HepG2 (cell line): ENCODE results near the gene KIAA0825. TPM values are rescaled to one million over a fixed set of nuclear protein-coding genes. Genes with fewer than 3 reads are reported as not detected.

ENCODE experiments used
- FOXK2 ChIP-seq: fragments of 450-650 bp; IDR thresholded peaks from 2 replicates; pipeline ENCODE4 v1.6.1; 2016
- HOXA9 ChIP-seq: sonication (generic); formaldehyde crosslinking; IDR thresholded peaks from 2 replicates; pipeline ENCODE4 v1.8.1; 2022; ENCODE audit warnings: missing genetic modification reagents, mild to moderate bottlenecking, moderate library complexity, borderline replicate concordance
- ISL2 ChIP-seq: sonication (generic); formaldehyde crosslinking; IDR thresholded peaks from 2 replicates; pipeline ENCODE4 v1.5.0; 2020; ENCODE audit warnings: missing genetic modification reagents
- YY1 ChIP-seq: IDR thresholded peaks from 2 replicates; pipeline ENCODE4 v1.6.1; 2011; ENCODE audit warnings: low read length, low read depth, moderate library complexity, mild to moderate bottlenecking; ENCODE audit not compliant: insufficient read depth, insufficient replicate concordance
- ZNF652 ChIP-seq: IDR thresholded peaks from 2 replicates; pipeline ENCODE4 v1.6.1; 2016; ENCODE audit warnings: low read depth, borderline replicate concordance
- ZNF746 ChIP-seq: sonication (generic); formaldehyde crosslinking; IDR thresholded peaks from 2 replicates; pipeline ENCODE4 v1.8.0; 2022; ENCODE audit warnings: mild to moderate bottlenecking, missing genetic modification reagents
- ZNF891 ChIP-seq: sonication (generic); formaldehyde crosslinking; IDR thresholded peaks from 2 replicates; pipeline ENCODE4 v1.5.0; 2020; ENCODE audit warnings: mild to moderate bottlenecking, missing genetic modification reagents
- polyA plus RNA-seq, 8 experiments: library from polyadenylated mRNA; depleted of rRNA in 3 of 8; stranded (reverse) in 7 of 8; unstranded in 1 of 8; fragments of >200 nt; fragmentation: Illumina TruSeq in 4 of 8; extraction: Trizol in 4 of 8; gene quantifications; 2 replicates each; pipeline versions ENCODE4 v1.2.1 to v1.2.3, GENCODE V29; 2011 to 2016; ENCODE audit warnings: low read depth in 4 of 8, missing spikeins in 1 of 8, mixed read lengths in 1 of 8; ENCODE audit not compliant: insufficient read depth in 1 of 8
- total RNA-seq, 5 experiments: library from RNA; depleted of rRNA; stranded (reverse); fragments of >200 nt; fragmentation: Illumina TruSeq; extraction: Trizol; gene quantifications; 2 replicates each; pipeline ENCODE4 v1.2.3, GENCODE V29; 2016; ENCODE audit warnings: low read depth in 1 of 5
- TF ChIP-seq, protein P1 (sequence below): IDR thresholded peaks from 2 replicates; pipeline ENCODE4 v1.6.1; 2016; ENCODE audit warnings: missing biosample characterization, missing genetic modification reagents, low read depth
- TF ChIP-seq, protein P2 (sequence below): sonication (generic); formaldehyde crosslinking; IDR thresholded peaks from 2 replicates; pipeline ENCODE4 v1.4.0; 2020; ENCODE audit warnings: missing genetic modification reagents, borderline replicate concordance
- TF ChIP-seq, protein P3 (sequence below): sonication (generic); formaldehyde crosslinking; IDR thresholded peaks from 2 replicates; pipeline ENCODE4 v1.8.1; 2023; ENCODE audit warnings: mild to moderate bottlenecking, moderate library complexity, missing genetic modification reagents
- TF ChIP-seq, protein P4 (sequence below): sonication (generic); formaldehyde crosslinking; IDR thresholded peaks from 2 replicates; pipeline ENCODE4 v1.4.0; 2020; ENCODE audit warnings: missing genetic modification reagents

KIAA0825 gene
- total and polyA plus RNA-seq, 2 of the 13 experiments (the other 11 are each of a cell fraction or from before 2014, with no cell fraction given): 0.05 to 0.51 TPM

DNA sequence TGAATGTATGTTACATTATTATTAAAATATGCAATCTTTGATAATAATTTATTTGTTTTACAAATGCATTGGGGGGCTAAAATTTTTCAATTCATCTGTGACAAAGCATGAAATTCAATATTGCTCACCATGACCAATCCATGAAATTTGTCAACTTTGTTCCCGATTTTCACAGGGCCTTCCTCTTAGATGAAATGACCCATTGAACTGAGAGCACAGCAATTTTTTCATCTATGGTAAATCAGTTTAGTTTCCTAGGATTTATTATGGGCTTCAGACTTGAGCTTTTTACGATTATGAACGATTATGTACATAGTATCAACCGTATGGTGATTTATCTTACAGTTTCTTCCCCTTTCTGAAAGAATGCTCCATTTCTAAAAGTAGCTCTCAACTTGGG lies 157.3 kb downstream of the KIAA0825 start (continued):
- TF ChIP-seq ZNF746 (CRISPR knock-in tag) (no peak), FOXK2 (no peak), ZNF652 (CRISPR knock-in tag) (no peak), HOXA9 (CRISPR knock-in tag) (no peak), ZNF891 (no peak), ISL2 (no peak), YY1 (no peak)
- TF ChIP-seq, protein P1, sequence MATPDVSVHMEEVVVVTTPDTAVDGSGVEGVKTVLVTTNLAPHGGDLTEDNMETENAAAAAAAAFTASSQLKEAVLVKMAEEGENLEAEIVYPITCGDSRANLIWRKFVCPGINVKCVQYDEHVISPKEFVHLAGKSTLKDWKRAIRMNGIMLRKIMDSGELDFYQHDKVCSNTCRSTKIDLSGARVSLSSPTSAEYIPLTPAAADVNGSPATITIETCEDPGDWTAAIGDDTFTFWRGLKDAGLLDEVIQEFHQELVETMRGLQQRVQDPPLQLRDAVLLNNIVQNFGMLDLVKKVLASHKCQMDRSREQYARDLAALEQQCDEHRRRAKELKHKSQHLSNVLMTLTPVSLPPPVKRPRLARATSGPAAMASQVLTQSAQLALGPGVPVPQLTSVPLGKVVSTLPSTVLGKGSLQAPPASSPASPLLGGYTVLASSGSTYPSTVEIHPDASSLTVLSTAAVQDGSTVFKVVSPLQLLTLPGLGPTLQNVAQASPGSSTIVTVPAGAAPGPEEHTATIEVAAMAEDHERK (CRISPR knock-in tag): no peak
- TF ChIP-seq, protein P2, sequence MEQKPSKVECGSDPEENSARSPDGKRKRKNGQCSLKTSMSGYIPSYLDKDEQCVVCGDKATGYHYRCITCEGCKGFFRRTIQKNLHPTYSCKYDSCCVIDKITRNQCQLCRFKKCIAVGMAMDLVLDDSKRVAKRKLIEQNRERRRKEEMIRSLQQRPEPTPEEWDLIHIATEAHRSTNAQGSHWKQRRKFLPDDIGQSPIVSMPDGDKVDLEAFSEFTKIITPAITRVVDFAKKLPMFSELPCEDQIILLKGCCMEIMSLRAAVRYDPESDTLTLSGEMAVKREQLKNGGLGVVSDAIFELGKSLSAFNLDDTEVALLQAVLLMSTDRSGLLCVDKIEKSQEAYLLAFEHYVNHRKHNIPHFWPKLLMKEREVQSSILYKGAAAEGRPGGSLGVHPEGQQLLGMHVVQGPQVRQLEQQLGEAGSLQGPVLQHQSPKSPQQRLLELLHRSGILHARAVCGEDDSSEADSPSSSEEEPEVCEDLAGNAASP (CRISPR knock-in tag): no peak
- TF ChIP-seq, protein P3, sequence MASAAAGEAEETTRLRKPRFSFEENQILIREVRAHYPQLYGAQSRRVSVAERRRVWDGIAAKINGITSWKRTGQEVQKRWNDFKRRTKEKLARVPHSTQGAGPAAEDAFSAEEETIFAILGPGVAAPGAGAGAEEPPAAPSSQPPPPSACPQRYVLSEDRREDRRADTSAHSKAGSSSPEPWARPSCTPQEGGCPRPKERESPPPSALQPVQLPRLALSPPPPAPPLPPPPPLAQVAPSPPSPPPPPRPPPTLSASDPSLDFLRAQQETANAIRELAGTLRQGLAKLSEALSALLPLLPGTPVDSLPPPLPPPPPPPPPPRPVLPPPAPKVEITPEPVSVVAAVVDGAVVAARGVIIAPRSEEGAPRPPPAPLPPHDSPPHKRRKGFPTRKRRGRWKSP (CRISPR knock-in tag): no peak
- TF ChIP-seq, protein P4, sequence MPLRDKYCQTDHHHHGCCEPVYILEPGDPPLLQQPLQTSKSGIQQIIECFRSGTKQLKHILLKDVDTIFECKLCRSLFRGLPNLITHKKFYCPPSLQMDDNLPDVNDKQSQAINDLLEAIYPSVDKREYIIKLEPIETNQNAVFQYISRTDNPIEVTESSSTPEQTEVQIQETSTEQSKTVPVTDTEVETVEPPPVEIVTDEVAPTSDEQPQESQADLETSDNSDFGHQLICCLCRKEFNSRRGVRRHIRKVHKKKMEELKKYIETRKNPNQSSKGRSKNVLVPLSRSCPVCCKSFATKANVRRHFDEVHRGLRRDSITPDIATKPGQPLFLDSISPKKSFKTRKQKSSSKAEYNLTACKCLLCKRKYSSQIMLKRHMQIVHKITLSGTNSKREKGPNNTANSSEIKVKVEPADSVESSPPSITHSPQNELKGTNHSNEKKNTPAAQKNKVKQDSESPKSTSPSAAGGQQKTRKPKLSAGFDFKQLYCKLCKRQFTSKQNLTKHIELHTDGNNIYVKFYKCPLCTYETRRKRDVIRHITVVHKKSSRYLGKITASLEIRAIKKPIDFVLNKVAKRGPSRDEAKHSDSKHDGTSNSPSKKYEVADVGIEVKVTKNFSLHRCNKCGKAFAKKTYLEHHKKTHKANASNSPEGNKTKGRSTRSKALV (CRISPR knock-in tag): no peak
